Femur (tissue), 1 donor: ENCODE measurements around the gene NUDT16L1.
A peak's percentile ranks its signal among the peaks of the same experiment; 100 is the strongest.

Experiments
- DNase-seq: peaks from one replicate; pipeline ENCODE4 v3.0.0-alpha.2; 2017

Gene NUDT16L1

DNA sequence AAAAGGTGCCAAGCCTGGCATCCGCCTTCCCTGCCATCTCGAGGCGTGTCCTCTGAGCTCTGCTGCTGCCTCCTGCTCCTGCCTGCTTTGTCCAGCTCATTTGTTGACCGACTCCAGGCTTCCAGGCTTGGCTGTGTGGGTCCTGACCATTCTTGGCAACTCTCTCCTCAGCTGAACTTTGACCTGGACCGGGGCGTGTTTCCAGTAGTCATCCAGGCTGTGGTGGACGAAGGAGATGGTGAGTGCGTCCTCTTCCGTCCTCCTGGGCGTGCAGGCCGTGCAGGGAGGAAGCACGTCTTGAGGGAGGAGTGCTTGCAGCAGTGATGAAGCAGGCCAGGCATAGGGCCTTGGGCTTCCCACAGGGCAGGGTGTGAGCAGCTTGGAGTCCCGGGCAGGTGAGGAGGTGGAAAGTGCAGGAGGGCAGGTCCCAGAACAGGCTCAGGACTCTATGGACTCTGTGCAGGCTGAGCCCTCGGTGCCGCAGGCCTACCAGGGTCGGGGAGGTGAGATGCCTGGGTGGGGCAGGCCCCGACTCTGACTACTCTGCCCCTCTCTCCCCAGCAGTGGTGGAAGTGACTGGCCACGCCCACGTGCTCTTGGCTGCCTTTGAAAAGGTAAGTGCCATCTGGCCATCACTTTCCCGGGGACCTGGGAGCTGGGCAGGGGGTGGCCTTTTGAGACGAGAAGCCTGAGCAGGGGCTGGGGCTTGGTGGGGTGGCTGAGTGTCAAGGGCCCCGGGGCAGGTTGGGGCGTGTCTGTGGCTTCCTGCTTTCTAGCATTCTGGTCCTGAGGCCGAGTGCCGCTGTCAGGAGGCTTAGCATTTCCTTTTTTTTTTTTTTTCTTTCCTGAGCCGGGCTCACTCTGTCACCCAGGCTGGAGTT lies 28.6 kb upstream of the NUDT16L1 start:
- no peak for DNase-seq

GRCh38 chr16:4666537-4667202 lies 26.7 kb upstream of the NUDT16L1 start:
- no peak for DNase-seq

DNA sequence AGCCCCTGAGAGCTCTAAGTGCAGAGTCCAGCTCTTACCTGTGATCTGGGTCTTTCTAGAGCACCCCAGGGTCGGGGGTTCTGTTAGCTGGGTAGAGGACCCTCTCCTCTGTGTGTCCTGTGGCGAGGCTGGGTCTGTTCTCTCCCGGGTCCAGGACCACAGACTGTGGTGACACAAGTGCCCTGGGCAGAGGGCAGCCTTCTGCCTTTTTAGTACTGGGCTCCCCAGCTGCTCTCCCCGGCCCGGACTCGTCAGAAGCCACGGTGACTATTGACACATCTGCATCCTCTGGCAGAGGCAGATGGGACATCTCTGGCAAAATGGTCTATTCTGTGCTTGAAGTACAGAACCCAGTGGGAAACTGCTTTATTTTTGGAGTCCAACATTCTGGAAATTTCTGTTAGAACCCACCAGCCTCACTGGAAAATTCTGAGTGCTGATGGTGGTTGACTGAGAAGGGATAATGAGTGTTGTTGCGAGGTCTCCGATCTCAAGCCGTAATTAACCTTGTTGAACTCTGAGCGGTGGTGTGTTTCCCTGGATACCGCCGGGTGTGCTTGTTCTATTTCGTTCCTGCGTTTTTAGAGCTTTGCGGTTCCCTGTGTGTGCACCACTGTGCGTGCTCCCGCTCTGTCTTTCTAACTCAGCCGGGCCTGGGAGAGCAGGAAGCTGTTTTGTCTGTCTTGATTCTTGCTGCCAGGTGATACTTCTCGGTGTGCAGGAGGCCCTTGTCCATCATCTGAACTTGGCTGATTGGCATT lies 26.0 kb upstream of the NUDT16L1 start:
- DNase-seq = no peak

DNA sequence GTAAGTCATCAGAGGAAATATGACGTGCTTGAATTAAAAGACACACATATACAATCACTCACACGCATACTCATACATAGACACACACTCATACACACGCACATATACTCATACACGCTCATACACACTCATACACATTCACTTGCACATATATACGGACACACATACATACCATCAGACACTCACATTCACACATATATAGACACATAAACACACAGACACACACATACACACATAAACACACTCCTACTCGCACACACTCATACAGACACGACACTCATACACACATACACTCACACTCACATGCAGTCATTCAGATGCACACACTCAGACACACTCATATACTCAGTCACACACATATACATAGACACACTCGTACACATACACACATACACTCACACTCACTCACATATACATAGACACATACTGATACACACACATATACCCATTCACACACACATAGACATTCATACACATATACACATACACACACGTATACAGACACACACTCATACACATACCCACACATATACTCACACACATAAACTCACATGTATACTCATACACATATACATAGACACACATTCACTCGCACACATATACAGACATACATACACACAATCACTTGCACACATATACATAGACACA lies 24.9 kb upstream of the NUDT16L1 start:
- DNase-seq = no peak

DNA sequence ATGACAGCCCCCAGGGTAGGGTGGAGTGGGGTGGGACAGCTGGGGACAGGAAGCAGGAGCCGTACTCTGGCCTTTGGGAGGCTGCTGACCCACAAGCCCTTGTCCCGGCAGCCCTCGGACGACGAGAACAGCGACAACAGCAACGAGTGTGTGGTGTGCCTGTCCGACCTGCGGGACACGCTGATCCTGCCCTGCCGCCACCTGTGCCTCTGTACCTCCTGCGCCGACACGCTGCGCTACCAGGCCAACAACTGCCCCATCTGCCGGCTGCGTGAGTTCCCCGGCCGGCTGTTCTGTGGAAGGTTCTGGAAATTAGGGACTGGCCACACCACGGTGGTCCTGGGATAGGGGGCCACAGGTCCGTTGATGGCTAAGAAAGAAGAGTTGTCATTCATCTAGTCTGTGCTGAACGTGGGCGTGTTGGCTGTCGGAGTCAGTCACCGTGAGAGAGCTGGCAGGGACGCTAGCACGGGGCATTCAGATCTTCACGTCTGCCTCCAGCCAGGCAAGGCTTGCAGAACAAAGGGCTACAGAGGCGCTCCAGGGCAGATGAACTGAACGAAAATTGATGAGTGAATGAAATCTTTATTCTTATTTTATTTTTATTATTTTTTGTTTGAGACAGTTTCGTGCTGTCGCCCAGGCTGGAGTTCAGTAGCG lies 19.8 kb upstream of the NUDT16L1 start:
- no peak for DNase-seq

GRCh38 chr16:4674926-4675530 lies 18.3 kb upstream of the NUDT16L1 start:
- DNase-seq = no peak

DNA sequence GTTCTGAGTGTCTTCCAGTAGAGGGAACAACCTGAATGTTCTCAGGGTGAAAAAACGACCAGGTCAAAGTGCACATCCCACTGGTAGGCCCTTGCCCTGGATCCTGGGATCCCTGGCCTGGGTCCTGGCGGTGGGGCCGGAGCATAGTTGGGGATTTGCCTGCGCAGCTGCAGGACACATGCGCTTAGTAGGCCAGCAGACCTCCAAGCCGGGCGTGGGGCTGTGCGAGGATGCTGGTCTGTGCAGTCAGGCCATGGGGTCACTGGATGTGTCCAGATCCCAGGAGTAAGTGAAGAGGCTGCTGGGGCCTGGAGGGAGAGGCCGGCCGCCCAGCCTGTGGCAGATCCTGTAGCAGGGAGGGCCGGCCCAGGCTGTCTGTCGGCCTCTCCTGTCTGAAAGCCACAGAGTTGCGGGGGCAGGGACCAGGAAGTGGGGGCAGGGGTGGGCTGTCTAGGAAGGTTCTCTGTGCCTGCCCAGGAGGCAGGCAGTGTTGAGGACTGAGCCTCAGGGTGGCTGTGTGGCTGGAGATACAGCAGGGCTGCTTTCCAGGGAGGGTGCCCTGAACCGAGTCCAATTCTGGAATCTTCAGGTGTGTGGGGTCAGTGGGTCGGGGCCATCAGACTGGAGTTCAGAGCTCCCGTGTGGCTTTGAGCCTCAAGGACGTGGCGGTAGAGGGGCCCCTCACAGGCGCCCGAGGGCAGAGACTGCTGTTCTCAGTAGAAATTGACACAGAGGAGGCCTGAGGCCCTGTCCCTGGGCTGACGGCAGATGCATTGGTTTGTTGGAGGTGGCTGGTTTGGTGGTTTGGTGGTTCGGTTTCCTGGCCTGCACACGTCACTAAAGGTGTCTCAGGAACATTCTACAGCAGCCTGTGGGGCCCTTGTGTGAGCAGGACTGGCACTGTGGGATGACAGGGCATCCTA lies 17.2 kb upstream of the NUDT16L1 start:
- DNase-seq = no peak

DNA sequence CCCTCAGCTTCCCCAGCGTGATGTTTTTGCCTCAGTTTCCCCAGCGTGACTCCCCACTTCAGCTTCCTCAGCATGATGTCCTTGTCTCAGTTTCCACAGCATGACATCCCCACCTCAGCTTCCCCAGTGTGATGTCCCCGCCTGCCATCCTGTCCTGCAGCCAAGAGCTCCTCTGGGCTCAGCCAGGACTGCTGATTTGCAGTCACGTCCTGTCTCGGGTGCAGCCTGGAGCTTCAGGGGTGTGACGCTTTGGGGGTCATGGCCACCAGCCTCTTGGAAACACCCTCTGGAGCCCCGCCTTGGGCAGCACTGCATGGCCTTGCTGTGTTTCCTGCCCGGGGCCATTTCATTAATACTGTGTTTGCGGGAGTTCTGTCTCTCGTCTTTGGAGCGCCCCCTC lies 16.5 kb upstream of the NUDT16L1 start:
- DNase-seq = no peak

- DNase-seq = no peak
Observed at GRCh38 chr16:4677390-4677789, 16.0 kb upstream of the NUDT16L1 start.

DNA sequence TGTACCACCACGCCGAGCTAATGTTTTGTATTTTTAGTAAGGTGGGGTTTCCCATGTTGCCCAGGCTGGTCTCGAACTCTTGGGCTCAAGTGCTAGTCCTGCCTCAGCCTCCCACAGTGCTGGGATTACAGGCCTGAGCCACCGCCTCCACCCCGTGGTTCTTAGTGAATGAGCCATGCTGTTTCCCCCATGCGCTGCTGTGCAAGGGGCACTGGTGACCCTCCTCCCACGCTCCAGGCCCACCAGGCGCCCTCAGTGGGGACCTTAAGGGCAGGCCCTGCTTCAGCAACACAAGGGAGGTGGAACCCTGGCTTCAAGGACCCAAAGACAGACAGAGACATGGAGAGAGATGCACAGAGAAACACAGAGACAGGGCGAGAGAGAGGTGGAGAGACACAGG lies 15.4 kb upstream of the NUDT16L1 start:
- no peak for DNase-seq

DNA sequence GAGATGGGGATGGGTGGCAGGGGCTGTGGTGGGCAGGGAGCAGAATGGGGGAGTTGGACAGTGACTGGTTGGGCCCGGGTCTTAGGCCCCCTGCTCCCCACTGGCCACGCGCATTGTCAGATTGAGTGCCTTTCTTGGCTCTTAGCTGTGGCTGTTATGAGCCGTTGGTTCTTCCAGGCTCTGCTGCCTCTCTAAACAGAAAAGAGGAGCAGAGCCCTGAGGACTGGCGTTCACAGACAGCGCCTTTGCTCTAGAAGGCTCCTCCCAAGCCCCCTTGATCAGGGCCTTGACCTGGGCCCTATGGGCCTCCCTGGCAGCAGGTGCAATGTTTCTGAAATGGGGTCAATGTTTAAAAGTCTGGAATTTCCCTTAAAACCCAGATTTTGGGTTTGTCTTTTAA lies 14.8 kb upstream of the NUDT16L1 start:
- no peak for DNase-seq

GRCh38 chr16:4679156-4679849 lies 14.1 kb upstream of the NUDT16L1 start:
- no peak for DNase-seq

DNA sequence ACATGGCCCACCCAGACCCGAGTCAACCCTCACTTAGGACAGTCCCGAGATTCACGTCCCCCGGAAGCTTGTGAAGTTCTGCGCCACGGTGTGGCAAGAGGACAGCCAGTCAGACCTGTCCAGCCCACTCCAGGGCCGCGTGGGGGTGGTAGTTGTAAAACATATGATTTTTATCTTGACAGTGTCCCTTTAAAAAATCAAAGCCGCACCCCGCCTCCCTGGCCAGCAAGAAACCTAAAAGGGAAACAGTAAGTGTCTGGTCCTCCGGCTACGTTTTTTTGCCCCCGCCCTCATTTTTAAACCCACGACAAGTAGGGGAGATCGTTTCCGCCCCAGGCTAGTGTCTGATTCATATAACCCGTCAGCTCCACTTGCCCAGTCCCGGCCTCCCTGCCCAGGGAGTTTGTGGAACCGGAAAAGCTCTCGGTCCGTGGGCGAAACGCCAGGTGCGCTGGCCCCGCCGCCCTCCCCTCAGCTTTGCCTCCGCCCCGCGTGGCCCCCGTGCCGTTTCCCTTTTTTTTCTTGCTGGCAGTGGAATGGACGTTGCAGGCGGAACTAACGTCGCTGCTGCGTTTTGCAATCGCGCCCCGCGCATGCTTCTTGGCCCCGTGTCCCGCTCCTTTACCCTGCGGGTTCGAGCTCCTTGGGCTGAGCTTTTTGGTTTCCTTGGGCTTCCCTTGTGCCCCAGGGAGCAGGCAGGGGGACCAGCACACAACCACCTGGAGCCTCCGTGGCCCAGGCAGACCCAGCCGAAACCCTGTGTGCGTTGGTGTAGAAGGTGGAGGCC lies 13.3 kb upstream of the NUDT16L1 start:
- peak; percentile 81 for DNase-seq

DNA sequence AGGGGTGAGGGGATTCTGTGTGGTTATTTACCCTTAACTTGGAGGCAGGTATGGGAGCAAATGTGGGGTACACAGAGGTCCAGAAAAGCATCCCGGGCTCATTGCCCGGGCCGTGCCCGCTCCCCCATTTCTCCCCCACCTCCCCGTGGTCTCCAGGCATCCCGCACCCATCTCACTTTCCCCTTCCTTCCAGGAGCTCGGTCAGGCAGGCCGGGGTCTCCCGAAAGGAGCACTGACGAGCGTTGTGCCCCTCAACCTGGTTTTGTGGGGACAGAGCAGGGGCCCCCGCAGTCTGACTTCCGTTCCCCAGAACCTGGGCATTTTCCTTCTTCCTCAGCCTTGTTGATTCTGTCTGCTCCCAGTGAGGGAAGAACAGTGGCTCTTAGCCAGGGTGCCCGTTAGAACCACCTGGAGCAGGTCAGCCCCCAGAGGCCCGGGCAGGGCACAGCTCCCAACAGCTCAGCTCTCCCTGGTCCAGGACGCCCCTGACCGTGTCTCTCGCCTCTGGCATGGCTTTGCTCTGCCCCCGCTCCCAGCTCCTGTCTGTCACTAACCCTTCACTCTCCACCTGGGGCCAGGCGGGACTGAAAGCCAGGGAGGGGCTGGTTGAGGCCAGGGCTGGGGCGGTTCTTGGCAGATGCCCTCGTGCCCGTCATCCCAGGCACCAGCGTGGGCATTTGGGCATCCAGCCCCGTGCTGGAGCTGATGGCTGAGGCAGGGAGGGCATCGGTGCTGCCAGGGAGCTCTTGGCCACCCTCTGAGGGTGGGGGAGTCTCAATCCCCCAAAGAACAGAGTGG lies 12.5 kb upstream of the NUDT16L1 start:
- peak; percentile 35 for DNase-seq

DNA sequence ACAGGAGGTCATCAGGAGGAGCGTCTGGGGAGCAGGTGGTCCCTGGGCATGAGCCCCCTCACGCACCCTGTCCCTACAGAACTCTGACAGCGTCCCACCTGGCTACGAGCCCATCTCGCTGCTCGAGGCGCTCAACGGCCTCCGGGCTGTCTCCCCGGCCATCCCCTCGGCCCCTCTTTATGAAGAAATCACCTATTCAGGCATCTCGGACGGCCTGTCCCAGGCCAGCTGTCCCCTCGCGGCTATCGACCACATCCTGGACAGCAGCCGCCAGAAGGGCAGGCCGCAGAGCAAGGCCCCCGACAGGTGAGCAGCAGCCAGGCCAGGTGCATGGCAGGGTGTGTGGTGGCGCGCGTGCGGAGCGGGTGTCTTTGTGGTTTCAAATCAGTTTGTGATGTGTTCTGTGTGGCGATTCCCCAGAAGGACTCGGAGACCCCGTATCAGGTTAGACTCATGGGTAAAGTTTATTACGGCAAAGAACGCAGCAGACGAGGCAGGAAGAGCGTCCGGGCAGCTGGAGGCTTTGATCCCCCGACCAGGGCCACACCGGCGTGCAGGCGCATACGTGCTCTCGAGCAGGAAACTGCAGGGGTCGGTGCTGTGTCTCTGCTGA lies 11.8 kb upstream of the NUDT16L1 start:
- no peak for DNase-seq

DNA sequence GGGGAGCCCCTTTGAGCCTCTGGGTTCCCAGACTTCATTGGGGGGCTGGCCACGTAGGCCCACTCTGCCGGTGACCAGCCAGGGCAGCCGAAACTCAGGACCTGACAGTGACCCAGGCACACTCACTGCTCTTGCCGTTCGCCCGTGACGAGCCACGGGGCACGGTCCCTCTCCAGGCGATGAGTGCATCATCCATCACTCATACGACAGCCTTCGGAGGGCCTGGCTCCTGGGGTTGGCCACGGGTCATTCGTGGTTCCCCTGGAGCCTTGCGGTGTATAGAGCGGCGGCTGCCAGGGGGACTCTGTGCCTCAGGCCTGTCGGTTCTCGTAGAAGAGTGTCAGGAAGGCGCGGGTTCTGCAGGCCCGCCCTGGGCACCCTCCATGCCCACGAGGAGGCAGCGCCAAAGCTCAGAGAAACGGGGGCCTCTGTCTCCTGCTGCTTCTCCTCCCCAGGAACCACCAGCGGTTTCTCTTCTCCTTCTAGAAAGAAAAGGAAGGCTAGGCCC lies 11.2 kb upstream of the NUDT16L1 start:
- peak; percentile 18 for DNase-seq

DNA sequence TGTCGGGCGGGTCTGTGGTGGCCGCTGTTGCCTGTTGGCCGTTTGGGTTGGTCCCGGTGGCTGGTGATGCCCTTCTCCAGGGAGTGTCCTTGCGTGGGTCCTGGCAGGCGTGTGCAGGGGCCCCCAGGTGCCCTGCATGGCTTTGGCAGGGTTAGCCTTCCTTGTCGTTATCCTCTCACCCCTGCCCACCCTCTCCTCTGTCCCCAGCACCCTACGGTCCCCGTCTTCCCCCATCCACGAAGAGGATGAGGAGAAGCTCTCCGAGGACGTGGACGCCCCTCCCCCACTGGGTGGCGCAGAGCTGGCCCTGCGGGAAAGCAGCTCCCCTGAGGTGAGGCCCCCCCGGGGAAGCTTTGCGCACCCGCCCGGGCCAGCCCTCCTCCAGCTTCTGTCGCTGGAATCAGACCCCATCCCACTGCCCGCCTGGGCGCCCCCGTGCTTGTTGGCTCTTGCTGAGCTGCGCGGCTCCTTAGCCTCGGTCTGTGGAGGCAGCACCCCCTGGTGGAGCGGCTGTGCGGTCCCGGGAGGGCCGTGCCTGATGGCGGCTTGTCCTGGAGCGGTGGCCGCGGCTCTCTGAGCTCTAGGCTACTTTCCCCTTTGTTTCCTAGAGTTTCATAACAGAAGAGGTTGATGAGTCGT lies 10.6 kb upstream of the NUDT16L1 start:
- peak; percentile 49 for DNase-seq
